ENCODE results near the gene KRT79. TPM values are rescaled to one million over a fixed set of nuclear protein-coding genes. Genes with fewer than 3 reads are reported as not detected.
A peak's percentile ranks its signal among the peaks of the same experiment; 100 is the strongest.
"Not testable (repeated sequence)": the region's sequence is repeated elsewhere in the genome, so short reads cannot be mapped to it uniquely, and the experiment has no call there.

Gene KRT79
- total RNA-seq, 2 donors from 2014 or later: not detected

GRCh38 chr12:52798003-52798670, 36.0 kb downstream of the KRT79 start:
- no peak for DNase-seq
- ATAC-seq: no peak
- intact Hi-C loops (cut with DNase I, micrococcal nuclease): no loop called here

GRCh38 chr12:52797529-52797894, 36.6 kb downstream of the KRT79 start:
- DNase-seq (no peak), ATAC-seq (no peak)

DNA sequence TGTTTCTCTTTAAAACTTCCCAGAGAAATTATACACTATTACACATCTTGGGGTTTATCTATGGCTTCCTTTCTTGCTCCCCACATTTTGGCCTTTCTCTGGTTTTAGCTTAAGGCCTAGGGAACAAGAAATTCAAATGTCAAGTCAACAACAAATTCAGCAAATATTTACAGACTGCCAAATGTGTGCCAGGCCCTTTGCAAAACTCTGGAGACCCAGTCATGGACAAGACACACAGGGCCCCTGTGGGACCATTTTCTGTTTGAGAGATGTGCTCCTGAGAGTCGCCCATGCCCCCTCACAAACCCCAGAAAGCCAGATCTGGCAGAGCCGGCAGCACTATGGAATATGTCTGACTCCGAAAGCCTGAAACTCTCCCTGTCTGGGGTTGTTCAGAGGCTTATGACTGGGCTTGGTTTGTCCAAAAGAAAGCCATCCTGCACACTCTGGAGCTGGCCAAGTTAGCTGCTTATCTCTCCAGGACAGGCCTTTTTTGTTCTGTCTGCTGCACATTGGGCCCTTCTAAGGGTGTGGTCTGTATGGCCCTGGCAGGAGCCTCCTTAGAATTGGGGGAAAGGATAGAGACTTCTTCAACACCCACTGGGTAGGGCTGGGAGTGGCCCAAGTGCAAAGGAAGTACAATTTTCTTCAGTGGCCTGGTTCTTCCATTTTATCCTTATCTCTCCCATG, 37.1 kb downstream of the KRT79 start:
- intact Hi-C loops (cut with DNase I, micrococcal nuclease): no loop called here
- DNase-seq (no peak), ATAC-seq (peak; percentile 52)

More at GRCh38 chr12:52797529-52797894, 36.6 kb downstream of the KRT79 start:
- intact Hi-C loops (cut with DNase I, micrococcal nuclease): no loop called here

- DNase-seq (no peak), ATAC-seq (no peak)
- intact Hi-C loops (cut with DNase I, micrococcal nuclease): no loop called here
These were observed 37.7 kb downstream of the KRT79 start for GRCh38 chr12:52796429-52796794.

- ATAC-seq: no peak
These were observed 38.2 kb downstream of the KRT79 start, which contains the start of gene KRT3 for GRCh38 chr12:52795694-52796428. KRT3 (minus strand) TSS chr12:52796117; CDS start chr12:52796042, 75 bp downstream.

DNA sequence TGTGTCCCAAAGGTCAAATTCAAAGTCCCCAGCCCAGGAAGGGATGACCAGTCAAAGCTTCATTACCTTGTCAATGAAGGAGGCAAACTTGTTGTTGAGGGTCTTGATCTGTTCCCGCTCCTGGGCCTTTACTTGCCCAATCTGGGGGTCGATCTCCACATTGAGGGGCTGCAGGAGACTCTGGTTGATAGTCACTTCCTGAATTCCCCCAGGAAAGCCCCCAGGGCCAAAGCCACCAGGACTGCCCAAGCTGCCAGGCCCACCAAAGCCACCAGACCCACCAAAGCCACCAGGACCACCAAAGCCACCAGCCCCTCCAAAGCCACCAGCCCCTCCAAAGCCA, 38.8 kb downstream of the KRT79 start:
- ATAC-seq; intact Hi-C loops (cut with DNase I, micrococcal nuclease); DNase-seq: not testable (repeated sequence)

More at GRCh38 chr12:52795694-52796428, 38.2 kb downstream of the KRT79 start, which contains the start of gene KRT3:
- intact Hi-C loops (cut with DNase I, micrococcal nuclease): no loop called here
- no peak for DNase-seq

DNA sequence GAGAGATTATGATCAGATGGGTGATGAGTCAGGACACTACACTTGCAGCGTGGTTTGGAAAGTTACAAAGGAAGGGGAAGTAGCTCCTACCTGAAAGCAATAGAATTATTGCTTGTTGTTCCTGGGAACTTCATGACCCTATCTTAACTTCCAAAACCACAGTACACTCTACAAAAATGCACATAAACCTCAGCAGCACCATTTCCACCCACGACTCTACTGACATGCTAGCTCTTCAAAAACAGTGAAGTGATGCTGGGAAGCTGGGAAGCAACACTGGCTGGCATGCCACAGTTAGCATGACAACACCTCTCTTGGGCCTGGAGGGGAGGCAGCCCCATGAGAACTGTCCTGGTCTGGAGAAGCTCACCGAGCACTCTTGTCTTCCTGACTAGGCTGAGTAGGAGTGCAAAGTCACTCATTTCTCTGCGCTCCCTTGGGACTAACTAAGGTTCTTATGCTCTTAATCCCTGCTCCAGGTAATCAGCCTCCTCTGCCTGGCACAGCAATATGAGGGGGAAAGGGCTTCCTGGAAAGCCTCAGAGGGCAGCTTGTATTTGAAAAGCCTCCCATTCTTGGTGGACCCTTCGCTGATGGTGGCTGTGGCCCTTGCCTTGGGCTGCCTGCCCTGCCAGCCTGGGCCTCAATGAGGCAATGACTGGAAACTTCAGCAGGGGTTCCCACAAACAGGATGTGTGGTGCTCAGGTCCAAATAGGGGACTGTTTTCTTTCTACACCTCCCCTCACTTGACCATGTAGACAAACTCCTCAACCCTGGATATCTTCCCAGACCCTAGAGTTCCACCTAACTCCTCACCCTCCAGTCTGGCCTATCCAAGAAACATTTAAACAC, 39.4 kb downstream of the KRT79 start:
- ATAC-seq (no peak), DNase-seq (no peak)
- intact Hi-C loops (cut with DNase I, micrococcal nuclease): no loop called here

- ATAC-seq (no peak), DNase-seq (no peak)
- intact Hi-C loops (cut with DNase I, micrococcal nuclease): no loop called here
These were observed 41.7 kb downstream of the KRT79 start for GRCh38 chr12:52792185-52793029.

- intact Hi-C loops (cut with DNase I, micrococcal nuclease): no loop called here
- no peak for ATAC-seq
- no peak for DNase-seq
These were observed 42.6 kb downstream of the KRT79 start for GRCh38 chr12:52791271-52792184.

- intact Hi-C loops (cut with DNase I, micrococcal nuclease): no loop called here
- DNase-seq: no peak
- ATAC-seq: no peak
These were observed 43.5 kb downstream of the KRT79 start for GRCh38 chr12:52790427-52791270.

GRCh38 chr12:52789637-52790426, 44.3 kb downstream of the KRT79 start:
- peak; percentile 99 for ATAC-seq
- intact Hi-C loops (cut with DNase I, micrococcal nuclease): no loop called here
- DNase-seq: peak in 1 of 2 donors; percentile 66

DNA sequence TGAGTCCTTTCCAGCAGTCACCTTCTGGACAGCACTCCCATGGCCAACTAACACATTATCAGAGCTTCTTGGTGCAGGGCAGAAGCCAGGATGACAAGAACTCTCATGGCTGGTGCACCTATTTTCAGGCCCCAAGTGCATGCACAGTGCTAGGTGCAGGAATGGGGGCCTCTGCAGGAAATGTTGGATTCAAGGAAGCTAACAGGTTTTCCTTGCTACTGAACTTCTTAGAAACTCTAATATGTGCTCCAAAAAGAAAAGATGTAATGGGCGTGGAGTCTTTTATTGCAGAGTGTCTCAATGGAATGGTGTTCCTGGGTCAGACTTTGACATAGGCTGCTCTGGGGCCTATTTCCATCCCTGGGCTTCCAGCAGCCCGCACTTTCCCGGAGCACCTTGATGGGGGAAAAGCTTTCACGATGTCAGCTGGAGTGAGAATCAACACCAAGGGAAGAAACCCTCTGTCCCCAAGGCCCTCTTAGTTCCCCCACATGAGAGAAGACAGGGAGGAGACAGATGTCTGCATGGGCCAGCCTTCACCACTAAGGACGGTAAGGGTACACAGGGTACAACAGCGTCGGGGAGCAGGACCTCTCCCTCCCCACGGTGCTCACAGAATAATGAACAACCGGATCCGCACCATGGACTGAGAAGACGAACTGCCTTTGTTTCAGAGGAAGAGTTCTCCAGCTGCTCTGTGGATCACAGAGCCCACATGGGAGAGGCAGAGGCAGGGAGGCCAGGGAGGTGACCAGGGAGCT, 45.1 kb downstream of the KRT79 start:
- intact Hi-C loops (cut with DNase I, micrococcal nuclease): no loop called here
- DNase-seq: no peak
- no peak for ATAC-seq

DNA sequence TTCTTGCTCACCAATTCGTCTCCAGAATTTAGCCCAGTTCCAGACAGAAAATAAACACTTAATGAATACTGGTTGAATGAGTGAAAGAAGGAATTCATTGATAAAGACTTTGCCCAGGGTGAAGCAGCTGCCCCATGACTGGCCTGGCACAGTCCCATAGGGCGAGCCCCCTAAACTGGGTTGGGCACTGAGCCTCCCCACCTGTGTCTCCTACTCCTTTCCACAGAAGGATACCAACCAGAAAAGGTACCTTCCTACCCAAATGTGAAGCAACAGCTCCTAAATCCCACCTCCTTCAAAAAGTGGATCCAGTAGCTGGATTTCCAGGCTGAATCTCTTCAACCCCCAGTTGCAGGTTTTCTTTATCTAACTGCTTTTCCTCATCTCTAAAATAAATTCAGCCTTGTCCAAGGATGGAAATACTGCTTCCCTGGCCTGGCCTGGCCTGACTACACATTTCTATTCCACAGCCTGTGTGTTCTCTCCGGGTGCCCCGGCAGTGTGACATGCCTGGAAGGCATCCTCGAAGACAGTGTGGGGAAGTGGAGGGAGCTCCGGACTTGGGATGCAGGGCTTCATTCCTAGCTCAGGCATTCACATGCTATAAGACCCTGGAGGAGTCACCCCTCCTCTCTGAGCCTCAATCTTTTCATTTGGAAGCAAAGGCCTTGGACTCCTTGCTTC, 45.8 kb downstream of the KRT79 start:
- ATAC-seq: no peak
- intact Hi-C loops (cut with DNase I, micrococcal nuclease): no loop called here
- no peak for DNase-seq
